HEK293T (cell line): ENCODE measurements around the gene CAB39L.

Experiments used
- FOXA1 ChIP-seq: fragments of 450-650 bp; IDR thresholded peaks from 2 replicates; pipeline ENCODE4 v1.6.1; 2016; ENCODE audit warnings: mild to moderate bottlenecking
- LEF1 ChIP-seq: fragments of 450-650 bp; IDR thresholded peaks from 2 replicates; pipeline ENCODE4 v1.6.1; 2017; ENCODE audit warnings: mild to moderate bottlenecking, borderline replicate concordance
- NFRKB ChIP-seq: fragments of 450-650 bp; IDR thresholded peaks from 2 replicates; pipeline ENCODE4 v1.6.1; 2016; ENCODE audit warnings: mild to moderate bottlenecking, moderate library complexity
- PKNOX1 ChIP-seq: fragments of 450-650 bp; IDR thresholded peaks from 2 replicates; pipeline ENCODE4 v1.6.1; 2016
- SUZ12 ChIP-seq: fragments of 450-650 bp; IDR thresholded peaks from 2 replicates; pipeline ENCODE4 v1.6.1; 2016; ENCODE audit warnings: mild to moderate bottlenecking

DNA sequence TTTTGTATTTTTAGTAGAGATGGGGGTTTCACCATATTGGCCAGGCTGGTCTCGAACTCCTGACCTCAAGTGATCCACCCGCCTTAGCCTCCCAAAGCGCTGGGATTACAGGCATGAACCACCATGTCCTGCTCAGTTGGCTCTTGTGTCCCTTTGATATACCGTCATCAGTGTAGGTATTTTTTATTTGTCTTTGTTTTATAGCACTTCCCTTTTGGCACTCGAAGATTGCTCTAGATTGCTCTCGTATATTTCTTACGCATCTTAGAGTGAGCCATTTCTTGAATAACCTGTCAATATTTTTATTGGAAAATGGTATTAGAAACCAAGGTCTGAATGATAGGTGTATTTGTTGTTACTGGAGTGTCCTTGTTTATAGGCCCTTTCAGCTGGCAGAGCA lies 9.6 kb upstream of the CAB39L start:
- TF ChIP-seq LEF1 = no peak
- TF ChIP-seq FOXA1 = no peak
- TF ChIP-seq PKNOX1 = no peak
- TF ChIP-seq NFRKB = no peak
- TF ChIP-seq SUZ12 = no peak
